Suprapubic skin (tissue), 4 donors: ENCODE data around the gene SLC6A1.

Source experiments
- EP300 ChIP-seq: sonication (generic); formaldehyde crosslinking; IDR thresholded peaks from one replicate; pipeline ENCODE4 v1.6.1; 2017; ENCODE audit warnings: antibody characterized with exemption
- POLR2A ChIP-seq, 2 donors: fragments of 450-650 bp; IDR thresholded peaks; one replicate each; pipeline ENCODE4 v1.6.1; 2017; ENCODE audit warnings: antibody characterized with exemption in 2 of 2, mild to moderate bottlenecking in 2 of 2, moderate library complexity in 2 of 2
- POLR2AphosphoS5 ChIP-seq, 3 donors: sonication (generic); formaldehyde crosslinking; IDR thresholded peaks; one replicate each; pipeline ENCODE4 v1.6.1; 2017; ENCODE audit warnings: antibody characterized with exemption in 3 of 3
- TF ChIP-seq, protein P1 (sequence below), 2 donors: fragments of 200-600 bp in 1 of 2; fragments of 450-650 bp in 1 of 2; sonication (generic) in 1 of 2; IDR thresholded peaks; one replicate each; pipeline ENCODE4 v1.5.1; 2016 to 2019; ENCODE audit warnings: antibody characterized with exemption in 2 of 2, mild to moderate bottlenecking in 1 of 2, moderate library complexity in 1 of 2

DNA sequence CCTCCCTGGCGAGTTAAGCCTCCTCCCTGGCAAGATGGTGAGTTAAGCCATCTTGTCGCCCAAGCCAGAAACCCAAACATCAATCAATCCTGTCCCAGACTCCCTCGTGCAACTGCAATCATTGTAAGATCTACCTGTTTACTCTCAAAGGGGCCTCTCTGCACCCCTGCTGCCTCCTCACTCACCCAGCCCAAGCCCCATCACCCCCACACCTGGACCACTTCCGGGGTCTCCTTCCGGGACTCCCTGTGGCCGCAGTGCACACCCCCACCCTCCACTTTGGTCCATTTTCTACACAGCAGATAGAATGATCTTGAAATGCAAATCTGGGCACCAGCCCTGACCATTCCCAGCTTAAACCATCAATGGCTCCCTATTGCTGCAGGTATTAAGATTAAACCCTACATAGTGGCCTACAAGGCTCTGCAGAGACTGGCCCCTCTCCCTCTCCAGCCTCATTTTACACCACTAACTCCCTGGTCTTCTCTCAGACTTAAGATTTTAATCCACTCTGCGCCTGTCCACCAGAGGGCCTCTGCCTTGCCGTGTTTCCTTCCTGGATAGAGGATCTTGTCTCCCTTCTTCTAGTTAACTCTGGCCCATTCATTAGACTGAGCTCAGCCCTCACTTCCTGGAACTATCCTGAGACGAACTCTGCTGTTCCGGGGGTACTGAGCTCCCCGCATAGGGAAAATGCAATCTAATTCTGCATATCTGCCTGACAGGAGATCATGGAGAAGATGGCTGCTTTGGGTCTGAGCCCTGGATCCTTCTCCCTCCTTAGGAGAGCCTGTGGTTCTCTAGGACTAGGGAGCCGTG lies 41.9 kb upstream of the SLC6A1 start:
- TF ChIP-seq POLR2A (IDR thresholded peaks at IDR 0.05) (no peak), POLR2AphosphoS5 (IDR thresholded peaks at IDR 0.05) (no peak), EP300 (no peak)
- TF ChIP-seq, protein P1, sequence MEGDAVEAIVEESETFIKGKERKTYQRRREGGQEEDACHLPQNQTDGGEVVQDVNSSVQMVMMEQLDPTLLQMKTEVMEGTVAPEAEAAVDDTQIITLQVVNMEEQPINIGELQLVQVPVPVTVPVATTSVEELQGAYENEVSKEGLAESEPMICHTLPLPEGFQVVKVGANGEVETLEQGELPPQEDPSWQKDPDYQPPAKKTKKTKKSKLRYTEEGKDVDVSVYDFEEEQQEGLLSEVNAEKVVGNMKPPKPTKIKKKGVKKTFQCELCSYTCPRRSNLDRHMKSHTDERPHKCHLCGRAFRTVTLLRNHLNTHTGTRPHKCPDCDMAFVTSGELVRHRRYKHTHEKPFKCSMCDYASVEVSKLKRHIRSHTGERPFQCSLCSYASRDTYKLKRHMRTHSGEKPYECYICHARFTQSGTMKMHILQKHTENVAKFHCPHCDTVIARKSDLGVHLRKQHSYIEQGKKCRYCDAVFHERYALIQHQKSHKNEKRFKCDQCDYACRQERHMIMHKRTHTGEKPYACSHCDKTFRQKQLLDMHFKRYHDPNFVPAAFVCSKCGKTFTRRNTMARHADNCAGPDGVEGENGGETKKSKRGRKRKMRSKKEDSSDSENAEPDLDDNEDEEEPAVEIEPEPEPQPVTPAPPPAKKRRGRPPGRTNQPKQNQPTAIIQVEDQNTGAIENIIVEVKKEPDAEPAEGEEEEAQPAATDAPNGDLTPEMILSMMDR (IDR thresholded peaks at IDR 0.05) = peak in 1 of 2 donors; percentile 51
